Measurements from ENCODE around the gene SPEM3.

Gene SPEM3

GRCh38 chr17:7383742-7384488, 44.7 kb upstream of the SPEM3 start:
- TF ChIP-seq ZFX (IDR thresholded peaks at IDR 0.05; ENCODE audit: borderline replicate concordance) (no peak), CTCF (IDR thresholded peaks at IDR 0.05) (no peak)
- no peak overlapping the region for H3K27ac ChIP-seq

DNA sequence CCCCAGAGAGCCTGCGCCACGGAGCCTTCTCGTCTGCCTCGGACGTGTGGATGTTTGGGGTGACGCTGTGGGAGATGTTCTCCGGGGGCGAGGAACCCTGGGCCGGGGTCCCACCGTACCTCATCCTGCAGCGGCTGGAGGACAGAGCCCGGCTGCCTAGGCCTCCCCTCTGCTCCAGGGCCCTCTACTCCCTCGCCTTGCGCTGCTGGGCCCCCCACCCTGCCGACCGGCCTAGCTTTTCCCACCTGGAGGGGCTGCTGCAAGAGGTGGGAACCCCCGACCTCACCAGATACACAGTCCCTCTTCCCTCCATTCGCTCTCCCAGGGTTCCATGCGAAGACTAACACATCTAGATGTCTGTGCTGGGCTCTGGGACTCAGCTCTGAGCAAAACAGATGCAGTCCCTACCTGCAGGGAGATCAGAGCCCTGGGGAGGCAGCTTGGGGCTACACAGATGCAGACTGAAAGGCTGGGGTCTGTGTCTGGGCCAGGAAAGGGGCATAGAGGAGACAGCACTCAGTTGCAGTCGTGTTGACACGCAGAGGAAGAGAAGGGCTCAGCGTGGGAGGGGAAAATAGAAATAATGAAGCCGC, 44.1 kb upstream of the SPEM3 start:
- TF ChIP-seq CTCF (IDR thresholded peaks at IDR 0.05) (no peak), ZFX (IDR thresholded peaks at IDR 0.05; ENCODE audit: borderline replicate concordance) (no peak)
- no peak overlapping the region for H3K27ac ChIP-seq

GRCh38 chr17:7388856-7389255, 39.8 kb upstream of the SPEM3 start:
- TF ChIP-seq CTCF (IDR thresholded peaks at IDR 0.05), result no peak
- no peak for TF ChIP-seq ZFX (IDR thresholded peaks at IDR 0.05; ENCODE audit: borderline replicate concordance)
- no peak overlapping the region for H3K27ac ChIP-seq

- H3K27ac ChIP-seq, result no peak overlapping the region
- TF ChIP-seq ZFX (IDR thresholded peaks at IDR 0.05; ENCODE audit: borderline replicate concordance) (no peak), CTCF (IDR thresholded peaks at IDR 0.05) (no peak)
Measured at GRCh38 chr17:7389924-7390910, 38.4 kb upstream of the SPEM3 start.

DNA sequence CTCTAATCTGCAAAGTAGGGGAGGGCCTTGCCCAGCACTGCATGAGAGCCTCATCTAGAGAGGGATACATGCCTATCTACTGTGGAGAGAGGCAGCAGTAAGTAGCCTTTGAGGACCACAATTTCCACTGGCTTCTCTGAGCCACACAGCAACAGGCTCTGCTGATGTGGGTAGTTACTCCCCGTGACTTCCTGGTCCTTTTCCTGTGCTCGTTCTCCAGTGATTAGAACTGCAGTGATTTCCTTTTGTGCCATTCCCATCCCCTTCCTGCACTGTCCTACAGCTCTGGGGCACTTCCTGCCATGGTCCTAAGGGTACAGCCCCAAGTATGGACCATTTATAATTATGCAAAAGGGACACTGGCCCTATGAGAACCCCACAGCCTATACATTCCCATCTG, 37.4 kb upstream of the SPEM3 start:
- TF ChIP-seq CTCF (IDR thresholded peaks at IDR 0.05) (no peak), ZFX (IDR thresholded peaks at IDR 0.05; ENCODE audit: borderline replicate concordance) (no peak)
- H3K27ac ChIP-seq, result peak overlapping the region; percentile 26; the same call in 1 of the 2 replicates

DNA sequence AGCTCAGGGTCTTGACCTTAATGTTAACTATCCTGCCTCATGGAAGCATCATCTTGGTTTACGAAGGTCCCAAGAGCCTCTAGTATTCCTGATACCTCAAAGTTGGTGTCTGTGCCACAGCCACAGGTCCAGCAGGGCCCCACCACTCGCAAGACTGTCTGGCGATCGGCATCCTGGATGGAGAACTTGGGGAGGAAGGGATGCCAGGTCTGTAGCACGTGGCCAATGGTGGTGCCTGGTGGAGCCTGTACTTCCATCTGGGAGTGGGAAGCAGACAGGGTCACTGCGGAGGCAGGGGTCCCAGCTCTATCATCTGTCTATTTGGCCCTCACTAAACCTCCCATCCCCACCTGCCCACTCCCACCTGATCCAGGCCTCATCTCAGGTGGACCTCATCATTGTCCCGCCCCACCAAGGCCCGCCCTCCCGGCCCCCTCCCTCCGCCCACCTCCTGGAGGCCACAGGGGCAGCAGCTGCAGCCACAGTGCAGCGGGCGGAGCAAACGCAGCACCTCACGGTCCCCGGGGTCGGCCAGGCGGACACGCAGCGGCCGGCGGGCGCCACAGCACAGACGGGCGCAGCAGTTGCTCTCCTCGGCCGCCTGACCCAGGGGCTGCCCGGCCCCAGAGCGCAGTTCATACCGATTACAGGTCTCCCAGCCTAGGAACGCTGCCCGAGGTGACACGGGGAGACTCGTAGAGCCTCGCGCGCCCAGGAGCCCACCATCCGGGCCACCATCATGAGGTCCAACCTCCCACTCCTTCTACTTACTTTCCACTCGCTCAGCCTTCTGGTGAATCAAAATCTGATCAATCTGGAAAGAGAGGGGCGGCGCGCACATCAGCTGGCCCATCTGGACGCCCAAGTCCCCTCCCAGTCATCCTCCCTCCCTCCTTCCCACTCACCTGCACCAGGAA, 35.7 kb upstream of the SPEM3 start:
- H3K27ac ChIP-seq, result peak overlapping the region; percentile 95

More for the DNA sequence above, 35.7 kb upstream of the SPEM3 start:
- TF ChIP-seq CTCF (IDR thresholded peaks at IDR 0.05) (no peak), ZFX (IDR thresholded peaks at IDR 0.05; ENCODE audit: borderline replicate concordance) (no peak)

Measured in 22Rv1 (cell line).